ENCODE results near the gene PACRG. TPM values are rescaled to one million over a fixed set of nuclear protein-coding genes. Genes with fewer than 3 reads are reported as not detected.

The PACRG gene
- total and polyA plus RNA-seq, 4 donors, result 0.47 to 3.8 (median 2.4) TPM

GRCh38 chr6:163228041-163228440, 500.3 kb downstream of the PACRG start:
- H3K9me3 ChIP-seq (ENCODE audit: control insufficient read depth in 4 of 4, low read length in 3 of 4), result no peaks in the 10 kb centered on the region
- 94% methylated on average over 1 of the region's 1 CpG for WGBS
- peaks cover 0 to 5% (median under 1%) of the 10 kb centered on the region in 4 donors for H3K4me1 ChIP-seq (ENCODE audit: control insufficient read depth in 4 of 4, insufficient read depth in 4 of 4, low read length in 3 of 4)
- no peak overlapping the region for H3K4me3 ChIP-seq (ENCODE audit: low read depth in 1 of 3, low read length in 3 of 3)
- DNase-seq (ENCODE audit: low spot score), result no peak
- no peaks in the 10 kb centered on the region for H3K27me3 ChIP-seq (ENCODE audit: control insufficient read depth in 4 of 4, insufficient read depth in 4 of 4, low read length in 3 of 4)
- no peaks in the 10 kb centered on the region for H3K36me3 ChIP-seq (ENCODE audit: control insufficient read depth in 4 of 4, insufficient read depth in 3 of 4, low read depth in 1 of 4, low read length in 3 of 4)
- H3K27ac ChIP-seq (ENCODE audit: low read depth in 1 of 2, low read length in 2 of 2), result no peak overlapping the region
- TF ChIP-seq FOXA2 (IDR thresholded peaks at IDR 0.05) (no peak), CTCF (IDR thresholded peaks at IDR 0.05; ENCODE audit: low read depth, low read length, missing input control) (no peak), NR2F2 (IDR thresholded peaks at IDR 0.05) (no peak), REST (IDR thresholded peaks at IDR 0.05) (no peak), YY1 (IDR thresholded peaks at IDR 0.05) (no peak)
- no peak overlapping the region for H3K9ac ChIP-seq (ENCODE audit: low read depth in 1 of 2, low read length in 2 of 2)

GRCh38 chr6:163229050-163229449, 501.3 kb downstream of the PACRG start:
- no peak for DNase-seq (ENCODE audit: low spot score)
- H3K9ac ChIP-seq (ENCODE audit: low read depth in 1 of 2, low read length in 2 of 2), result no peak overlapping the region
- no peaks in the 10 kb centered on the region for H3K27me3 ChIP-seq (ENCODE audit: control insufficient read depth in 4 of 4, insufficient read depth in 4 of 4, low read length in 3 of 4)
- no peaks in the 10 kb centered on the region for H3K9me3 ChIP-seq (ENCODE audit: control insufficient read depth in 4 of 4, low read length in 3 of 4)
- no peaks in the 10 kb centered on the region for H3K36me3 ChIP-seq (ENCODE audit: control insufficient read depth in 4 of 4, insufficient read depth in 3 of 4, low read depth in 1 of 4, low read length in 3 of 4)
- 88% methylated on average over 2 of the region's 2 CpGs for WGBS
- no peak overlapping the region for H3K27ac ChIP-seq (ENCODE audit: low read depth in 1 of 2, low read length in 2 of 2)
- no peak overlapping the region for H3K4me3 ChIP-seq (ENCODE audit: low read depth in 1 of 3, low read length in 3 of 3)
- TF ChIP-seq YY1 (IDR thresholded peaks at IDR 0.05) (no peak), RAD21 (IDR thresholded peaks at IDR 0.05) (no peak), FOXA1 (IDR thresholded peaks at IDR 0.05) (no peak), REST (IDR thresholded peaks at IDR 0.05) (no peak), HNF4A (conservative IDR thresholded peaks at IDR 0.05) (no peak), JUND (IDR thresholded peaks at IDR 0.05) (no peak), FOXA2 (IDR thresholded peaks at IDR 0.05) (no peak), MAX (IDR thresholded peaks at IDR 0.05) (no peak), ATF3 (IDR thresholded peaks at IDR 0.05) (no peak), GABPA (IDR thresholded peaks at IDR 0.05 in 1 of 2, conservative IDR thresholded peaks at IDR 0.05 in 1 of 2) (no peak), HNF4G (IDR thresholded peaks at IDR 0.05) (no peak), CTCF (IDR thresholded peaks at IDR 0.05; ENCODE audit: low read depth, low read length, missing input control) (no peak), SP1 (IDR thresholded peaks at IDR 0.05) (no peak), NR2F2 (IDR thresholded peaks at IDR 0.05) (no peak), ZBTB33 (IDR thresholded peaks at IDR 0.05) (no peak), TAF1 (conservative IDR thresholded peaks at IDR 0.05) (no peak), EGR1 (IDR thresholded peaks at IDR 0.05; ENCODE audit: low read depth in 2 of 2) (no peak), RXRA (IDR thresholded peaks at IDR 0.05) (no peak)
- H3K4me1 ChIP-seq (ENCODE audit: control insufficient read depth in 4 of 4, insufficient read depth in 4 of 4, low read length in 3 of 4), result peaks cover 0 to 5% (median under 1%) of the 10 kb centered on the region in 4 donors
